Cerebellar nuclear complex (tissue), 1 donor: ENCODE results near the gene RGL3.
"Not testable (repeated sequence)": the region's sequence is repeated elsewhere in the genome, so short reads cannot be mapped to it uniquely, and the experiment has no call there.

Source experiments
- DNase-seq, 2 experiments: peaks; one replicate each; lab custom pipeline; 2025; lab: John Stamatoyannopoulos, UW

The RGL3 gene, protein sequence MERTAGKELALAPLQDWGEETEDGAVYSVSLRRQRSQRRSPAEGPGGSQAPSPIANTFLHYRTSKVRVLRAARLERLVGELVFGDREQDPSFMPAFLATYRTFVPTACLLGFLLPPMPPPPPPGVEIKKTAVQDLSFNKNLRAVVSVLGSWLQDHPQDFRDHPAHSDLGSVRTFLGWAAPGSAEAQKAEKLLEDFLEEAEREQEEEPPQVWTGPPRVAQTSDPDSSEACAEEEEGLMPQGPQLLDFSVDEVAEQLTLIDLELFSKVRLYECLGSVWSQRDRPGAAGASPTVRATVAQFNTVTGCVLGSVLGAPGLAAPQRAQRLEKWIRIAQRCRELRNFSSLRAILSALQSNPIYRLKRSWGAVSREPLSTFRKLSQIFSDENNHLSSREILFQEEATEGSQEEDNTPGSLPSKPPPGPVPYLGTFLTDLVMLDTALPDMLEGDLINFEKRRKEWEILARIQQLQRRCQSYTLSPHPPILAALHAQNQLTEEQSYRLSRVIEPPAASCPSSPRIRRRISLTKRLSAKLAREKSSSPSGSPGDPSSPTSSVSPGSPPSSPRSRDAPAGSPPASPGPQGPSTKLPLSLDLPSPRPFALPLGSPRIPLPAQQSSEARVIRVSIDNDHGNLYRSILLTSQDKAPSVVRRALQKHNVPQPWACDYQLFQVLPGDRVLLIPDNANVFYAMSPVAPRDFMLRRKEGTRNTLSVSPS

DNA sequence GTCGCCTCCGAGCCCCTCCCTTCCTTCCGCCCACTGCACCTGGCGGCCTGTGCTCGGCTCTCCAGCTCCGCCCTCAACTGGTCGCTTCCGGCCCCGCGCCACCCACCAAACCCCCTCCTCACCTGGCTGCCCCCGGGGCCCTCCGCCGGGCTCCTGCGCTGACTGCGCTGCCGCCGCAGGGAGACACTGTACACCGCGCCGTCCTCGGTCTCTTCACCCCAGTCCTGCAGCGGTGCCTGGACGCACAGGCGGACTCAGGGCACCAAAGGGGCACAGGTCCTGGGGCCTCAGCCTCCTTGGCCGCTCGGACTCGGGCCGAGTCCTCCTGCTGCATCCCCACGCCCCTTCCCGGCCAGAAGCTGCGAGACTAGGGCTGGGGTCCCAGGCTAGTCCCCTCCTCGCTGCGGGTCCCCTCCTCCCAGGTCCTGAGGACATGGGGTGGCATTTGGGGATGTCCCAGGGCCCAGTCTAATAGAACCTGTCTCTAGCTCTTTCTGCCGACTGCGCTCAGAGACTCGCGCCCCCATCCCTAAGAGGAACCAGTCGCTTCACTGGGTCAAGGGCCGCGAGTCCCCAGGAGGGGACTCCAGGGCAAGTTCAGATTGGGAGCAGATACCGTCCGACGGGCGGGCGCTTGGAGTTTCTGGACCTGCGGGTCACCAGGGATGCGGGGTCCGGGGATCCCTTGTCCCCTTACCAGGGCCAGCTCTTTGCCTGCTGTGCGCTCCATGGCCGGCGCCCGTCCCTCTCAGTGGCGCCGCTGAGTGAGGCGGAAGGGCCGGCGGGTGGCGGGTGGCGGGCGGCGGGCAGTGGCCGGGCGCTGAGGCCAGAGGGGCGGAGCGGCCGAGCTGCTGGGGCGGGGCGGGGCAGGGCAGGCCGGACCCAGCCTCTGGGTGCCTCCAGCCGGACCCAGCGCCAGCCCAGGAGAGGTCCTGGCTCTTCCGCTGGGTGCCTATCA lies at the start of gene RGL3:
Gene RGL3, minus strand, starts transcription at position 766 of the 958 bp plus-strand sequence. Its CDS starts 36 bp downstream, at position 730.
- DNase-seq: no peak

DNA sequence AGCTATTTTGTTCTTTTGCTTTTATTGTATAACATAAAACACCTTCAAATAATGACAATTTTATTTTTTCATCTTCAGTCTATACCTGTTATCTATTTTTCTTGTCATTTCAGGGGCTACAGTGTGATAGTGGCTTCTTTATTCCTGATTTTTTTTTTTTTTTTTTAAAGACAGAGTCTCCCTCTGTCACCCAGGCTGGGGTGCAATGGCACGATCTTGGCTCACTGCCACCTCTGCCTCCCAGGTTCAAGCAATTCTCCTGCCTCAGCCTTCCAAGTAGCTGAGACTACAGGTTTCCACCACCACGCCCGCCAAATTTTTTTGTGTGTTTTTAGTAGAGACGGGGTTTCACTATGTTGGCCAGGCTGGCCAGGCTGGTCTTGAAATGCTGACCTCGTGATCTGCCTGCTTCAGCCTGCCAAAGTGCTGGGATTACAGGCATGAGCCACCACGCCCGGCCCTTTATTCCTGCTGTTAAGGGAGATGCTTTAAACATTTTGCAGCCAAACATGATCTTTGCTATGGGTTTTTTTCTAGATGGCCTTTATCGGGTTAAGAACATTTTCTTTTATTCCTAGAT lies 49.2 kb upstream of the RGL3 start:
- not testable (repeated sequence) for DNase-seq

DNA sequence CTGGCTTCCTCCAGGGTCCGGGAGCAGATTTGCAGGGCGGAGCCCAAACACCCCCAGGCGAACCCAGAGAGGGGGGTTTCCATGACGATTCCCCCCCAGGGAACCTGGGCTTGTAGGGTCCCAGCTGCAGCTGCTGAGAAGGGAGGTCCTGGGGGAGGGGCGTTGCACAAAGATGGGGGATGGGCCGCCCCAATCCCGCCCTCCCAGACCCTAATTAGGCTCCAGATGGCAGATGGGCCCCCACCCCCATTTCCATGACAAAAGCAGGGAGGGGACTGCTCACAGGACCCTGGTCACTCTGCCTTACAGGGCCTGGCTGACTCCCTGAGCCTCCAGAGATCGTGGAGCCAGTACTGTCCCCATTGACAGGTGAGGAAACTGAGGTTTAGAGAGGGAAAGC lies 46.5 kb upstream of the RGL3 start:
- no peak for DNase-seq

DNA sequence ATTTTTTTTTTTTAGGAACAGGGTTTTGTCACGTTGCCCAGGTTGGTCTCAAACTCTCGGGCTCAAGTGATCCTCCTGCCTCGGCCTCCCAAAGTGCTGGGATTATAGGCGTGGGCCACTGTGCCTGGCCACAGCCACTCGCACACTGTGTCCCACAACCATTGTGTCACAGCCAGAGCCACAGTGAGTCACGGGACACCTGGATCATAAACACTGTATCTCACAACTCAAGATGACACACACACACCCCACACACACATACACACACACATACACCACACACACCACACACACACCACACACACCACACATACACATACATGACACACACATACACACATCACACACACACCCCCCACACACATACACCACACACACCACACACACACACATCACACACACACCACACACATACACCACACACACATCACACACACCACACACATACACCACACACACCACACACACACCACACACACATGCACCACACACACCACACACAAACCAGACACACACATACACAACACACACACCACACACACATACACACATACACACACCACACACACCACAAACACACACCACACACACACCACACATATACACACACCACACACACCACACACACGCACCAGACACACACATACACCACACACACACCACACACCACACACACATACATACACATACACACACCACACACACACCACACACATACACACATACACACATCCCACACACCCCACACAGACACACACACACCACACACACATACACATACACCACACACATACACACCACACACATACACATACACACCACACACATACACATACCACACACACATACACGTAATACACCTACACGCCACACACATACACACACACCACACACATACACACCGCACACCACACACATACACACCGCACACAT lies 45.5 kb upstream of the RGL3 start:
- no peak for DNase-seq

DNA sequence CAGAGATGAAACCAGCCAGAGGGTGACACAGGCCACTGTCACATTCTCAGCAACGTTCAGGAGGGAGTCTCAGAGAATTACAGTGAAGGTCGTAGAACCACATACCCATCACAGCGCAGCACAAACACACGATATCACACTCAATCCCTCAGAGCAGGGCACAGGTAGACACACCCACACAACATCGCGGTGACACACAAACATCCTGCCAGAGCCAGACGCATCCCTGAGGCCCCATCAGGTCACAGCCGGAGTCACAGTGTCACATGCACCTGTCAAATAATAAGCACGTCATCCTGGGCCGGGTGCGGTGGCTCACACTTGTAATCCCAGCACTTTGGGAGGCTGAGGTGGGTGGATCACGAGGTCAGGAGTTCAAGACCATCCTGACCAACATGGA lies 44.3 kb upstream of the RGL3 start:
- DNase-seq: no peak

DNA sequence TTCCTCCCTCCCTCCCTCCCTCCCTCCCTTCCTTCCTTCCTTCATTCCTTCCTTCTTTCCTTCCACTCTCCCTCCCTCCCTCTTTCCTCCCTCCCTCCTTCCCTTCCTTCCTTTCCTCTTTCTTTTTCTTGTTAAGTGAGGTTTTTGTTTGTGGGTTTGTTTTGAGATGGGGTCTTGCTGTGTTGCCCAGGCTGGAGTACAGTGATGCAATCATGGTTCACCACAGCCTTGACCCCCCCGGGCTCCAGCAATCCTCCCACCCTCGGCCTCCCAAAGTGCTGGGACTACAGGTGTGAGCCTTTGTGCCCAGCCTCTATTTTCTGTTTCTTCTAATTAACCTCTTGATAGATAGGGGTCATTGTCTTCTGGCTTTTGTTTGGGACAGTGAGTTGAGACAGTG lies 42.3 kb upstream of the RGL3 start:
- no peak for DNase-seq

DNA sequence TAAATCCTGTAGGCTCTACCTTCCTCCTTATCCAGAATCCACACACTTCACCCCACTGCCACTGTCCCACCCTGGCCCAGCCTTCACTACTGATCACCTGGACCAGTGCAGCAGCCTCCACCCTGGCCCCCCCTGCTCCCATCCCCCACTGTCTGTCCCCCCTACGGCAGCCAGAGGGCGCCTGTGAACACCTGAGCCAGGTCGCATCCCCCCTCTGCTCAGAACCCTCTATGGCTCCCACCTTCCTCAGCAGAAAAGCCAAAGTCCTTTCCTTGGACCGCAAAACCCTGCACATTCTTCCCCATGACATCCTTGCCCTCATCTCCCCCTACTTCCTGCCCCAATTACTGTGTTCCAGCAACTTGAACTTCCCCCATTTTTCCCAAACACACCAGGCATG lies 41.1 kb upstream of the RGL3 start:
- no peak for DNase-seq

DNA sequence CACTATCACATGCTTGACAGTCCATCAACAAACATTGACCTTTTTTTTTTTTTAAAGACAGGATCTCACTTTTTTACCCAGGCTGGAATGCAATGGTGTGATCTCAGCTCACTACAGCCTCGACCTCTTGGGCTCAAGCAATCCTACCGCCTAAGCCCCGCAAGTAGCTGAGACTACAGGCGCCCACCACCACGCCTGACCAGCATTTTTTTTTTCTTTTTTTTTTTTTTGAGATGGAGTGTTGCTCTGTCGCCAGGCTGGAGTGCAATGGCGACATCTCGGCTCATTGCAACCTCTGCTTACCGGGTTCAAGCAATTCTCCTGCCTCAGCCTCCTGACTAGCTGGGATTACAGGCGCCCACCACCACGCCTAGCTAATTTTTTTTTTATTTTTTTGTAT lies 39.8 kb upstream of the RGL3 start:
- not testable (repeated sequence) for DNase-seq

DNA sequence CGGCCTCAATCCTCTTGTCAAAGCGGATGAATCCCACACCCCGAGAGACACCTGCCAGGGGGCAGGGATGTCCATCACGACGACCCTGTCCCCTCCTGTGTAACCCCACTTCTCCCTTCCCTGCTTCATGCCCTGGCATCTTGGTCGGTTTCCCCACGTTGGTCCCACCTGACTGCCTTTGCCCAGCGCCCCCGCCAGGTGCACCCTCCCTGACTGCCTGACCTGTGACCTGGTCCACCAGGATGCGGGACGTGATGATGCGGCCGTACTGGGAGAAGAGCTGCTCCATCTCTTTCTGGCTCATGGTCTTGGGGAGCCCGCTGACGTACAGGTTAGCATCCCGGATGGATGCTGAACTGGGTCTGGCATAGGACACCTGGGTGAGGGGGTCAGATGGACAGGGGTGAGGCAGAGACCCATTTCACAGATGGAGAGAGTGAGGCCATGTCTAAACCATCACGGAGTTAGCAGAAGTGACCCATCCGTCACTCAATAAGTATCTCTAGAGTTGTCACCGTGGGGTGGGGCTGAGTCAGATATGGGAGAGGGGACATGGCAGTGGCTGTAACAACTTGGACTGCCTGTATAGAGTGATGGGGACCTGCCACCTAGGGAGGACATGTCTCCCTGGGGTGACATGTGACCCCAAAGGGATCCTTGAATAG lies 39.3 kb upstream of the RGL3 start:
- DNase-seq: no peak

DNA sequence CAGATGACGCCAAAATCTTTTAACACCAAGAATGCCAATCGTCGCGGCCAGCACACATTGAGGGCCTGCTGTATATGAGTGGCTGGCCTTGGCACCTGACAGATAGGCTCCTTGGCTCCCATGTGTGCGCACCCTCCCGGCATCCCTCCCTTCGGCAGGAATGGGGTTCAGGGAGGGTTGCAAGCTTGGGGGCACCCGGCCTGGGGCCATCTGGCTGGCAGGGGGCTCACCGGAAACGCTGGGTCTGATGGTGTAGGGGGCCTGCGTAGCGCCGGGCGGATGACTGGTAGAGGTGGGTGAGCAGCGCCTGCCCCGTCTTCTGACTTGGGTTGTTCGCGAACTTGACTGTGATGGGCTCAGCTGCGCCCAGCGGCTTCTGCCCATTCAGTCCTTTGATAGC lies 38.7 kb upstream of the RGL3 start:
- DNase-seq: no peak

DNA sequence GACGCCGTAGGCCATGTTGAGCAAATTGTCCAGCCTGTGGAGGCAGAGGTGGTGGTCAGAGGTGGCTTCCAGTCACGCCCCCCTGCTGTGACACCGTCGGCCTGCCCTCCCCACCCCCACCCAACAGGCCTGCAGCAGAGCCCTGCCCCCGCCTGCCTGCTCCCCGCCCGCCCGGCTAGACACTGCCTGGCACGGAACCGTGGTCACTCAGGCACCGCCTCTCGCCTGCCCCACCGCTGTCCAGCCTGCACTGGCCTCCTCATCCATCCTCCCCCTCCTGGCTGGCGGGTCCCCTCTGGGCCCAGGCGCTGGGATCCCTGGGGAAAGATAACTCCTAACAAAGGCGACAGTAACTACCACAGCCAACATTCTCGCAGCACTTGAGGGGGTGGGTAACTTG lies 38.0 kb upstream of the RGL3 start:
- no peak for DNase-seq

DNA sequence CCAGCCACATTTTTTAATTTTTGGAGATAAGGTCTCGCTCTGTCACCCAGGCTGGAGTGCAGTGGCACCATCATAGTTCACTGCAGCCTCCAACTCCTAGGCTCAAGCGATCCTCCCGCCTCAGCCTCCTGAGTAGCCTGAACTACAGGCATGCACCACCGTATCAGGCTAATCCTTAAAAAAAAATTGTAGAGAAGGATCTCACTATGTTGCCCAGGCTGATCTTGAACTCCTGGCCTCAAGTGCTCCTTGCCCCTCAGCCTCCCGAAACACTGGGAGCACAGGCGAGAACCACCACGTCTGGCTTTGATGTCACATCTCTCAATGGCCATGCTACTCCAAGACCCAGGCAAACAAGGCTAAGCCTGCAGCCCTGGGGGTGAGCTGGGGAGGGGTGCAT lies 37.5 kb upstream of the RGL3 start:
- no peak for DNase-seq

DNA sequence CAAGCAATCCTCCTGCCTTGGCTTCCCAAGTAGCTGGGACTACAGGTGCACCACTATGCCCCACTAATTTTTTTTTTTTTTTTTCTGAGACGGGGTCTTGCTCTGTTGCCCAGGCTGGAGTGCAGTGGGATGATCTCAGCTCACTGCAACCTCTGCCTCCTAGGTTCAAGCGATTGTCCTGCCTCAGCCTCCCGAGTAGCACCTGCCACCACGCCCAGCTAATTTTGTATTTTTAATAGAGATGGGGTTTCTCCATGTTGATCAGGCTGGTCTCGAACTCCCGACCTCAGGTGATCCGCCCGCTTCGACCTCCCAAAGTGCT lies 36.1 kb upstream of the RGL3 start:
- not testable (repeated sequence) for DNase-seq

DNA sequence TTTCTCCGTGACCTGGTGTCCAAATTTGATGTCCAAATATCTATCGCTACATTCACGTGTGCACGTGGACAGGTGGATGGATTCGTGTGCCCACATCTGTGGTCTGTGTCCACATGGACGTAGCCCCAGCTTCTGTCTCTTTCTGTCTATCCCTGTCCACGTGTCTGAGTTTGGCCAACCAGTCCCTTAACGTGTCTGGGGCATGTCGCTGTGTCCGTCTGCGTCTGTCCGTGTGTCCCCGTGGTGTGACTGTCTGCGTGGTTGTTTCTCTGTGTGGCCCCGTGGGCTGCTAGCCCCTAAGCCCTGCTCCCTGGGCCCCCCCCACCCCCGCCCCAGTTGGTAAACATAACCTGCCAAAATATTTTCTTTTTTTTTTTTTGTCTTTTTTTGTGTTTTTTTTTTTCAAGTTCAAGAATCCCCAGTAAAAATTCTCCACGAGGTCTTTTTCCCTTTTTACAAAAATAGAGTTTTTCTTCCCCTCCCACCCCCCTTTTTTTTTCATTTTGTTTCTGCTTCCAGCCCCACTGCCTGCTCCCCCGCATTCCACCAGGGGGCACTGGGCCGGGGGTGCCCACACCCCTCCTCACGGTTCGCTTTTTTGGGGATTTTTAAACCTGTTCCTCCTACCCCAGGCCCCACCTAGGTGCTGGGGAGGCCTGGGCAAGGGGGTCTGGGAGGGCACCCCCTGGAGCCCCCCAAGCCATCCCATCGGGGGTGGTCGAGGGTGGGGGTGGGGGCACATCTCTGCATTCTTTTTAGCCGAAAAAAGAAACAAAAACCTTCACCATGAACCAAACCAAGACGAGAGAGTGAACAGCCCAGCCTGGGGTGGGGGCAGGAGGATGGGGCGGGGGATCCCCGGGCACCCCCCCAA lies 34.6 kb upstream of the RGL3 start:
- DNase-seq: no peak

DNA sequence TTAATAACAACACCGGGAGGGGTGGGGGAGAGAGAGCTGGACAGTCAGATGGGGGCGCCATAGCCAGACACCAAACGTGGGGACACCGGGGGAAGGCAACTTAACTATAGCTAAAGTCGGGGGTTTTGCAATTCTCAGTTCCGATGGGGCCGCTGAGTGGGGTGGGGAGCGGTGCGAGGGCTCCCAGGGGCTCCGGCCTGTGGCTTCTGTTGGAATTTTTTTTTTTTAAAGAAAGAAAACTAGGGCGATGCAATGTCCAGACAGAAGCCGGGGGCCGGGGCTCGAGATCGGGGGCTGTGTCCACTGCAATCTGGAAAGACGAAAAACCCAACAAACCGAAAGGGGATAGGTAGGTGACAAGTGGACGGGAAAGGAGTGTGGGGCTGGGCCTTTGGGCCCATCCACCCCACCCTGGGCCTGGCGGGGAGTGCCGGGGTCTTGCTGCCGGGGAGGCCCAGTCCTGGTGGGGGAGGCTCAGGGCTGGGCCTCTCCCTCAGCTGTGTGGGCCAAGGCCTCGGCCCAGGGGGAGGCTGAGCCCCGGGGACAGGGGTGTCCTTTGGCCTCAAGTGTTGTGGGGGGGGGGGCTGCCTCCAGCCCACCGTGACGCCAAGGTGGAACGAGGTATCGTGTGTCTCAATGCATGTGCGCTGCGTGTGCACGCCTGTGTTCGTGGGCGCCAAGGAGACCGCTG lies 33.7 kb upstream of the RGL3 start:
- no peak for DNase-seq

DNA sequence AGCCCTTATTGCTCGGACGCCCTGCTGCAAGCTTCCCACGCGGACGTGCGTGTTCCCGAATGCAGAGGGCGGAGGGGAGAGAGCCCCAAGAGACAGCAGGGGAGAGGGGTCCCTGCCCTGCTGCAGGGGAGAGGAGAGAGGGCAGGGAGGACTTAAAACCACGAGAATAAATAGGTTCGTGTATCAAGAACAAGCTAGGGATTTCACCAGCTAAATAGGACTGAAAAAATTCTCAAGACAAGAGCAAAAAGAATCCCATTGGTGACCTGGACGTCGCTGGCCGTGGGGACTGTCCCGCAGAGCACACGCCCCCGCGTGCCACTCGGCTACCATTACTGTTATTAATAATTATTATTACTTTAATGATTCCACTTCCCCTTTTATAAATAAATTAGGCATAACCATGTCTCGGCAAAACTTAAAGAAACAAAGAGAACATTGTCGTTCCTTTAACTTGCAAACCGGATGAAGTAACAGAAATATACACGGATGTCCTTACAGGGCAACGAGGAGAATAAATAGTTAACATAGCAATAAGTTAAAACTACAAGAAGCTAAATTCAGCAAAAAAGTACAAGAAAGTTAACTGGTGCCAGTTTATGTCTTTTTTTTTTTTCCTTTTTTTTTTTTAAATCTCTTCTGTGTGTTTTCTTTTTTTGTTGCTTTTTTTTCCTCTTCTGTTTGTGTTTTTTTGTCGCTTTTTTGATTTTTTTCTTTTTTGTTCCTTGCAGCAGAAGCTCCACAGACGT lies 32.9 kb upstream of the RGL3 start:
- DNase-seq: no peak

DNA sequence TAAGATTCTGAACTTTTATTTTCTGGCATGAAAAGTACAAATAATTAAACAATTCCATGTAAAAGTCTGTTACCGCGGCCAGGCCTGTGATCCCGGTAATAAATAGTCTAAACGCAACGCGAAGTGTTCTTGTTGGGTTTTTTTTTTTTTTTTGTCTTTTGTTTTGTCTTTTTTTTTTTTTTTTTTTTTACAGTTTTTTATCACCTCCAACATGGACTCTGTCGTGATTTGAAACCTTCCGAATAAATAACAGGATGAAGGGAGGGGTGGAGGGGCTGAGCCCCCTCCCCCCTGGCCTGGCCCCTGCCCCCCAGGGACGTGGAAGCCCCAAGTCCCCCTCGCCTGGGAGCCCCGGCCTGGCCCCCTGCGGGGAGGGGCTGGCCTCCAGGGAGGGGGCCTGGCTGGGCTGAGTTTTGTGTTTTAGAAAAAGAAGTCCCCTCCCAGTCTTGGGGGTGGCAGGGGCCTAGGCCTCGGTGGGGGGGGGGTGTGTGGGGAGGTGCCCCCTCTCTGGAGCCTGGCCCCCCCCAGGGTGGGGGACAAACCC lies 32.3 kb upstream of the RGL3 start:
- DNase-seq: no peak
